Hair follicle dermal papilla cell (primary cell): ENCODE measurements around the gene TNNC2. TPM values are rescaled to one million over a fixed set of nuclear protein-coding genes. Genes with fewer than 3 reads are reported as not detected.

Source experiments
- small RNA-seq: library from RNA; depleted of rRNA; stranded (forward); fragments of <200 nt; gene quantifications from one replicate; pipeline ENCODE3, GENCODE V24; 2012
- total RNA-seq: library from RNA; depleted of rRNA; stranded (reverse); fragments of >200 nt; gene quantifications from 2 replicates; pipeline ENCODE4 v1.2.3, GENCODE V29; 2012

The TNNC2 gene
- not detected in 2 replicates for total RNA-seq

DNA sequence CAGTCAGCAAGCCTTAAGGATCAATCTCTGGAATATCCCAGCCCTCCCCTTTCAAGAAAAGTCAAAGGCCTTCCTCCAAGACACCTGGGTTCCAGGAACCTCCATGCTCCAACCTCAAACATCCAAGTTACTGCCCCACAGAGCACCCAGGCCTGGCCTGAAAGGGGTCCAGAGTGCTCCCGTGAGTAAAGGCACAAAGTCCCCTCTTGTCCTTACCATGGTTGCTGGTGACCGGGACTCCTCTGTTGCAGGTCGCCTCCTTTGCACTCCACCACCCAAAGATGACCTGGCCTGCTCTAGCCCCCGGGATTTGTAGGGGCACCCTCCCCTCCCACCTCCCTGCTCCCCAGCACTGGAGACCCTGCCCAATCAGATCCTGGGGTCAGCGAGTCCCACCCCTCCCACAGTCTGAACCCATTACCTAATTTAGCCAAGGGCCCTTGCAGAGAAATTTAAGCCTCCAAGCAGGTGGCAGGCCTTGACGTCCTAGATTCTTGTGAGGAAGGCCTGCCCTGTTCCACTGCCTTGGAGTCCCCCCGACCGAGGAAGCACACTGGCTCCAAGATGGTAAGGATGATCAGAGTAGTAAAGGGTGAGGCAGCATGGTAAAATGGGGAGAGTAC lies at the start of gene TNNC2:
TSS of gene TNNC2 (minus strand) at position 283 of the 623 bp plus-strand sequence. CDS start at position 219, 64 bp downstream.

GRCh38 chr20:45857114-45857881 lies 30.2 kb upstream of the TNNC2 start, which contains the start of the genes ACOT8 and ZSWIM3:
ACOT8 (minus strand) TSS chr20:45857392; CDS start chr20:45857315, 77 bp downstream.
ZSWIM3 (plus strand) TSS chr20:45857614; CDS start chr20:45857826, 212 bp downstream.

GRCh38 chr20:45833030-45833882 lies 6.1 kb upstream of the TNNC2 start, which contains the start of gene SNX21:
SNX21 (plus strand) TSS chr20:45833799; CDS start chr20:45833920, 121 bp downstream.

DNA sequence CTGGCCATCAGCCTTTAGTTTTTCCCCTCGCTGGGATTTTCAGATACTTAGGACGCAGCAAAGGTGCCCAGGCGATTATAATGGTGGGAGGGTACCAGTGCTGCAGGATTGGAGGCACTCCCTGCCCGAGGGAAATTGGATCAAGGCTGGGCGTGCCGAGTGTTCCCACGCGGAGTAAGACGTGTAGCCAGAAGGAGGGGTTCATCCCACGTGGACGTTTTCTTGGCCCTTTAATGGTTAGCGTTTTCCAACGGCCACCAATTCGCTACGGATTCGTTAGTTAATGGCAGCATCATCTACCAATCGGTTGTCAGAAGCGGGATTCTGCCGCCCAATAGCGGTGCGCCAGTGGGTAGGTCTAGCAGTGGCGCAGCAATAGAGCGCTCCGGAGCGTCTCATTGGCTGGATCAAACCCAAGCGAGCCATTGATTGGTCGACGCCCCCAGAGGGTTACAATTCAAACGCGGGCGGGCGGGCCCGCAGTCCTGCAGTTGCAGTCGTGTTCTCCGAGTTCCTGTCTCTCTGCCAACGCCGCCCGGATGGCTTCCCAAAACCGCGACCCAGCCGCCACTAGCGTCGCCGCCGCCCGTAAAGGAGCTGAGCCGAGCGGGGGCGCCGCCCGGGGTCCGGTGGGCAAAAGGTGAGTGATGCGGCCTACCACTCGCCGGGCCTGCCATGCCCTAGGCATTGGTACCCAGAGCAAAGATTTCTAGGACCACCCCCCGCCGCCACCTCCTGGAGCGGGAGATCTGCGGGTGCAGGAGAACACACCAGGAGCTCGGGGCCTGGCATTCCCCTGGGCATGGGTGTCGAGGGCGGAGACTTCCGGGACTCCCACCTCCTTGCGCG lies 14.7 kb downstream of the TNNC2 start, which contains the start of gene UBE2C:
TSS of gene UBE2C (plus strand) at position 488 of the 849 bp plus-strand sequence. CDS start at position 540, 52 bp downstream.

Small RNAs within 50 kb of the gene (small RNA-seq; reads per million reads assigned to genes)
- 0.38 reads per million for gene RNU6ATAC38P

Other genes starting within 250 kb of the TNNC2 start
- not detected in 2 replicates for gene WFDC8, start 248.0 kb downstream of the TNNC2 start, total RNA-seq
- not detected in 2 replicates for gene WFDC10A, start 197.6 kb downstream of the TNNC2 start, total RNA-seq
- gene WFDC9, start 196.0 kb downstream of the TNNC2 start, total RNA-seq, result not detected in 2 replicates
- not detected in 2 replicates for gene WFDC11, start 157.1 kb downstream of the TNNC2 start, total RNA-seq
- gene WFDC13, start 125.3 kb downstream of the TNNC2 start, total RNA-seq, result not detected in 2 replicates
- gene WFDC10B, start 122.3 kb downstream of the TNNC2 start, total RNA-seq, result 0.32 TPM in 1 of 2 replicates, not detected in the other
- gene SPINT4, start 105.0 kb downstream of the TNNC2 start, total RNA-seq, result not detected in 2 replicates
- gene WFDC3, start 35.4 kb downstream of the TNNC2 start, total RNA-seq, result 0.61 TPM in 1 of 2 replicates, not detected in the other
- 5.5 and 13.8 TPM in 2 replicates for gene DNTTIP1, start 35.4 kb downstream of the TNNC2 start, total RNA-seq
- gene UBE2C, start 14.7 kb downstream of the TNNC2 start, total RNA-seq, result 2.3 and 4.5 TPM in 2 replicates
- 75.3 and 91.8 TPM in 2 replicates for gene SNX21, start 6.5 kb upstream of the TNNC2 start, total RNA-seq
- gene ACOT8, start 30.1 kb upstream of the TNNC2 start, total RNA-seq, result 27.6 and 32.8 TPM in 2 replicates
- gene ZSWIM3, start 30.3 kb upstream of the TNNC2 start, total RNA-seq, result 4.7 and 5.5 TPM in 2 replicates
- gene ZSWIM1, start 53.9 kb upstream of the TNNC2 start, total RNA-seq, result 12.0 and 13.5 TPM in 2 replicates
- gene SPATA25, start 60.3 kb upstream of the TNNC2 start, total RNA-seq, result 0.97 and 1.8 TPM in 2 replicates
- gene NEURL2, start 63.9 kb upstream of the TNNC2 start, total RNA-seq, result 3.9 and 4.1 TPM in 2 replicates
- 102 and 119 TPM in 2 replicates for gene CTSA, start 64.0 kb upstream of the TNNC2 start, total RNA-seq
- gene PLTP, start 84.8 kb upstream of the TNNC2 start, total RNA-seq, result 21.7 and 23.0 TPM in 2 replicates
- 19.3 and 20.6 TPM in 2 replicates for gene PCIF1, start 107.4 kb upstream of the TNNC2 start, total RNA-seq
- gene ZNF335, start 144.9 kb upstream of the TNNC2 start, total RNA-seq, result 27.7 and 34.7 TPM in 2 replicates
- gene MMP9, start 181.6 kb upstream of the TNNC2 start, total RNA-seq, result 0.16 TPM in 1 of 2 replicates, not detected in the other
- gene SLC12A5, start 201.9 kb upstream of the TNNC2 start, total RNA-seq, result not detected in 2 replicates